AML-193 (cell line): ENCODE results near the gene PCDHGA6.

Source experiments
- DNase-seq, 2 experiments: peaks; one replicate each; lab custom pipeline; 2025; lab: John Stamatoyannopoulos, UW

Gene PCDHGA6

DNA sequence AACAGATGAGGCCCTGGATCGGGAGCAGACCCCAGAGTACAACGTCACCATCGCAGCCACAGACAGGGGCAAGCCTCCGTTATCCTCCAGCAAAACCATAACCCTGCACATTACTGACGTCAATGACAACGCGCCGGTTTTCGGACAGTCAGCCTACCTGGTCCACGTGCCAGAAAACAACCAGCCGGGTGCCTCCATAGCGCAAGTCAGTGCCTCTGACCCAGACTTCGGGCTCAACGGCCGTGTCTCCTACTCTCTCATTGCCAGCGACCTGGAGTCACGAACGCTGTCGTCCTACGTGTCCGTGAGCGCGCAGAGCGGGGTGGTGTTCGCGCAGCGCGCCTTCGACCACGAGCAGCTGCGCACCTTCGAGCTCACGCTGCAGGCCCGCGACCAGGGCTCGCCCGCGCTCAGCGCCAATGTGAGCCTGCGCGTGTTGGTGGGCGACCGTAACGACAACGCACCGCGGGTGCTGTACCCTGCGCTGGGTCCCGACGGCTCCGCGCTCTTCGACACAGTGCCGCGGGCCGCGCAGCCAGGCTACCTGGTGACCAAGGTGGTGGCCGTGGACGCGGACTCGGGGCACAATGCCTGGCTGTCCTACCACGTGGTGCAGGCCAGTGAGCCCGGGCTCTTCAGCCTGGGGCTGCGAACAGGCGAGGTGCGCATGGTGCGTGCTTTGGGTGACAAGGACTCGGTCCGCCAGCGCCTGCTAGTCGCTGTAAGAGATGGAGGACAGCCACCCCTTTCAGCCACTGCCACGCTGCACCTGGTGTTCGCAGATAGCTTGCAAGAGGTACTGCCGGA, 45.6 kb downstream of the PCDHGA6 start:
- no peak for DNase-seq

- no peak for DNase-seq
Measured at GRCh38 chr5:141420855-141421488, 47.3 kb downstream of the PCDHGA6 start, which contains the start of gene PCDHGA11. Gene PCDHGA11 (plus strand): TSS chr5:141421051. CDS start chr5:141421228, 177 bp downstream.

DNA sequence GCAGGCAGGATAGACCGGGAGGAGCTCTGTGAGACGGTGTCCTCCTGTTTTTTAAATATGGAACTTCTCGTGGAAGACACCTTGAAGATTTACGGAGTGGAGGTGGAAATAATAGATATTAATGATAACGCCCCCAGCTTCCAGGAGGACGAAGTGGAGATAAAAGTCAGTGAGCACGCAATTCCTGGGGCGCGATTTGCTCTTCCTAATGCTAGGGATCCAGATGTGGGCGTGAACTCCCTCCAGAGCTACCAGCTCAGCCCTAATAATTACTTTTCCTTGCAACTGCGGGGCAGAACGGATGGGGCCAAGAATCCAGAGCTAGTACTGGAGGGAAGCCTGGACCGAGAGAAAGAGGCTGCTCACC, 47.8 kb downstream of the PCDHGA6 start:
- DNase-seq = no peak

DNA sequence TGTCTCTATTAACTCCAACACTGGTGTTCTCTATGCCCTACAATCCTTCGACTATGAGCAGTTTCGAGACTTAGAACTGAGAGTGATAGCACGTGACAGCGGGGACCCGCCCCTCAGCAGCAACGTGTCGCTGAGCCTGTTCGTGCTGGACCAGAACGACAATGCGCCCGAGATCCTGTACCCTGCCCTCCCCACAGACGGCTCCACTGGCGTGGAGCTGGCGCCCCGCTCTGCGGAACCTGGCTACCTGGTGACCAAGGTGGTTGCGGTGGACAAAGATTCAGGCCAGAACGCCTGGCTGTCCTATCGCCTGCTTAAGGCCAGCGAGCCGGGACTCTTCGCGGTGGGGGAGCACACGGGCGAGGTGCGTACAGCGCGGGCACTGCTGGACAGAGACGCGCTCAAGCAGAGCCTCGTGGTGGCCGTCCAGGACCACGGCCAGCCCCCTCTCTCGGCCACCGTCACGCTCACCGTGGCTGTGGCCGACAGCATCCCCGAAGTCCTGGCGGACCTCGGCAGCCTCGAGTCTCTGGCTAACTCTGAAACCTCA, 49.1 kb downstream of the PCDHGA6 start:
- DNase-seq = no peak

DNA sequence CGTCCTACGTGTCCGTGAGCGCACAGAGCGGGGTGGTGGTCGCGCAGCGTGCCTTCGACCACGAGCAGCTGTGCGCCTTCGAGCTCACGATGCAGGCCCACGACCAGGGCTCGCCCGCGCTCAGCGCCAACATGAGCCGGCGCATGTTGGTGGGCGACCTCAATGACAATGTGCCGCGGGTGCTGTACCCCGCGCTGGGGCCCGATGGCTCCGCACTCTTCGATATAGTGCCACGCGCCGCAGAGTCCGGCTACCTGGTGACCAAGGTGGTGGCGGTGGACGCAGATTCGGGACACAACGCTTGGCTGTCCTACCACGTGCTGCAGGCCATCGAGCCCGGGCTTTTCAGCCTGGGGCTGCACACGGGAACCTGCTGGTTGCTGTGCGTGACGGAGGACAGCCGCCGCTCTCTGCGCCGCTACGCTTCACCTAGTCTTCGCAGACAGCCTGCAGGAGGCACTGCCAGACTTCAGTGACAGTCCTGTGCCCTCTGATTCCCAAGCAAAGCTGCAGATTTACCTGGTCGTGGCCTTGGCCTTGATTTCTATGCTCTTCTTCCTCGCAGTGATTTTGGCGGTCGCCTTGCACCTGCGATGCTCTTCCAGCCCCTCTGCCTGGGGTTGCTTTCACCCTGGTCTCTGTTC, 54.2 kb downstream of the PCDHGA6 start:
- no peak for DNase-seq
